Subcutaneous abdominal adipose tissue (tissue), 5 donors: Measurements from ENCODE around the gene RAB11FIP4.
A peak's percentile ranks its signal among the peaks of the same experiment; 100 is the strongest.
"Not testable (repeated sequence)": the region's sequence is repeated elsewhere in the genome, so short reads cannot be mapped to it uniquely, and the experiment has no call there.

Experiments used
- H3K27ac ChIP-seq: one replicate; pipeline ENCODE4 v1.7.0; 2013; ENCODE audit warnings: low read depth, mild to moderate bottlenecking, inconsistent platforms, low read length, moderate library complexity
- H3K27me3 ChIP-seq, 5 donors: one replicate each; pipeline ENCODE4 v1.7.0; 2013; ENCODE audit warnings: low read length in 5 of 5, inconsistent platforms in 1 of 5; ENCODE audit not compliant: control insufficient read depth in 5 of 5, insufficient read depth in 4 of 5
- H3K36me3 ChIP-seq, 5 donors: one replicate each; pipeline ENCODE4 v1.7.0; 2013; ENCODE audit warnings: low read length in 5 of 5; ENCODE audit not compliant: control insufficient read depth in 5 of 5, insufficient read depth in 5 of 5
- H3K4me1 ChIP-seq, 5 donors: one replicate each; pipeline ENCODE4 v1.7.0; 2013; ENCODE audit warnings: low read length in 5 of 5, mild to moderate bottlenecking in 3 of 5, moderate library complexity in 1 of 5; ENCODE audit not compliant: control insufficient read depth in 5 of 5, insufficient read depth in 5 of 5
- H3K4me3 ChIP-seq, 5 donors: one replicate each; pipeline ENCODE4 v1.7.0; 2013; ENCODE audit warnings: low read length in 5 of 5, low read depth in 1 of 5
- H3K9ac ChIP-seq, 5 donors: one replicate each; pipeline ENCODE4 v1.7.0; 2013; ENCODE audit warnings: low read length in 5 of 5, mild to moderate bottlenecking in 4 of 5, moderate library complexity in 3 of 5
- H3K9me3 ChIP-seq, 5 donors: one replicate each; pipeline ENCODE4 v1.7.0; 2013; ENCODE audit warnings: low read length in 5 of 5; ENCODE audit not compliant: control insufficient read depth in 5 of 5
- donor health status: healthy.
- donor health status: healthy.
- donor health status: healthy.
- donor health status: healthy.
- donor health status: healthy.

RAB11FIP4 gene

DNA sequence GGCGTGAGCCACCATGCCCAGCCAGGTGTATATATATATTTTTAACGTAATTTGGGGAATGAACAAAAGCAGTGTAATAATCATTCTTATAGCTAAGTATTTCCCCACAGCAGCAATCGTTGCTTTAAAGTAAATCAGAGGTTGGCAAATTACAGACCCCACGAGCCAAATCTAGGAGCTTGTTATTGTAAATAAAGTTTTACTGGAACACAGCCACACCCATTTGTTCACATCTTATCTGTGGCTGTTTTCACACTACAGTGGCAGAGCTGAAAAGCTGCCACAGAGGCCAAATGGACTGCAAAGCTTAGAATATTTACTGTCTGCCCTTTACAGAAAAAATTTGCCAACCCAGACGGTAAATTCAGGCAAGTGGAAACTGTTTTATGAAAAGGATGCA is 50.8 kb downstream of the RAB11FIP4 start:
- no peaks in the 10 kb centered on the region for H3K9me3 ChIP-seq
- no peak overlapping the region for H3K4me3 ChIP-seq
- no peak overlapping the region for H3K9ac ChIP-seq
- no peaks in the 10 kb centered on the region for H3K27me3 ChIP-seq
- no peak overlapping the region for H3K27ac ChIP-seq
- no peaks in the 10 kb centered on the region for H3K36me3 ChIP-seq
- H3K4me1 ChIP-seq = peaks cover 0 to 2% (median 0%) of the 10 kb centered on the region in 5 donors

DNA sequence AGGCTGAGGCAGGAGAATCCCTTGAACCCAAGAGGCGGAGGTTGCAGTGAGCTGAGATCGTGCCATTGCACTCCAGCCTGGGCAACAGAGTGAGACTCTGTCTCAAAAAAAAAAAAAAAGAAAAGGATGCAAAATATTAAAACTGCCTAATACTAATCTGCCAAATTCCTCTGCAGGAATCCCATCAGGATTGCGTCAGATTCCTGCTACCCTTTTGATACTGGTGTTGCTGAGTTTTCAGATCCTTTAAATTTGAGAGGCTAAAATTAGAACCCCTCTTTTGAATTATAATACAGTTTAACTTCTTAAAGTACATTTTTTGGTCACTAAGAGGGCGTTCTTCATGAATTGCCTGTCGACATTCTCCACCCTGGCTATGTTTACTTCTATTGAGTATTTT is 51.4 kb downstream of the RAB11FIP4 start:
- H3K27ac ChIP-seq, H3K4me1 ChIP-seq, H3K9me3 ChIP-seq, H3K9ac ChIP-seq, H3K27me3 ChIP-seq, H3K4me3 ChIP-seq, H3K36me3 ChIP-seq: not testable (repeated sequence)

DNA sequence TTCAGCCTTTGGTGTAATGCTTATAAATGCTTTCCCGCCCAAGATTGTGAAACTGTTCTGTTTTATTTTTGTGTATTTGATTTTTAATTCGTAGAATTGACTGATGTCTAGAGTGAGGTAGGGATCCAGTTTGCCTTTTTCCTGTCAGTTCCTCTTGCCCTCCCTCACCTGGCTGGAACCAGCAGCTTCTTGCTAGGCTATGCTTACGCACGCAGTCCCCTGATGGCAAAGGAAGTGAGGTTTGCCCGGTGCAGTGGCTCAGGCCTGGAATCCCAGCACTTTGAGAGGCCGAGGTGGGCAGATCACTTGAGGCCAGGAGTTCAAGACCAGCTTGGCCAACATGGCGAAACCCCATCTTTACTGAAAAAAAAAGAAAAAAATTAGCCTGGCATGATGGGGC is 51.9 kb downstream of the RAB11FIP4 start:
- no peak overlapping the region for H3K9ac ChIP-seq
- no peaks in the 10 kb centered on the region for H3K27me3 ChIP-seq
- H3K4me1 ChIP-seq = no peaks in the 10 kb centered on the region
- no peak overlapping the region for H3K27ac ChIP-seq
- H3K9me3 ChIP-seq = no peaks in the 10 kb centered on the region
- no peak overlapping the region for H3K4me3 ChIP-seq
- H3K36me3 ChIP-seq = no peaks in the 10 kb centered on the region

DNA sequence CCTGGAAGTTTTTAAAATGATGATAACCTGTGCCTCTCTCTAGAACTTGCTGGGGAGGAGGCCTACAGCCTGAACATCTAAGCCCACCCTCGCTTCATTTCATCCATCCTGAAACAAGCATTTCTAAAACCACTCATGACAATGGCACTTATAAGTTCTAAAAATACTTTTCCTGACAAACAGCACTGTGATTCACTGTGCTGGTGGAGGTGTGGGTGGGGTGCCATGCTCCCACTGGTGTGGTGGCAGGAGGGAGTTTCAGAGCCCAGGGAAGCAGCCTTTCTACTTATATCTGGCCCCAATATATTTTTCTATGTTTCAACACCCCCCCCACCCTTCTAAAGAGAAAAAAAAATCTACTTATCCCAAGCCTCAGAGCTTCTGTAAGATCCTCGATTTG is 52.6 kb downstream of the RAB11FIP4 start:
- H3K27me3 ChIP-seq = no peaks in the 10 kb centered on the region
- H3K27ac ChIP-seq = no peak overlapping the region
- H3K4me3 ChIP-seq = no peak overlapping the region
- no peaks in the 10 kb centered on the region for H3K9me3 ChIP-seq
- no peaks in the 10 kb centered on the region for H3K4me1 ChIP-seq
- H3K36me3 ChIP-seq = no peaks in the 10 kb centered on the region
- H3K9ac ChIP-seq = no peak overlapping the region

DNA sequence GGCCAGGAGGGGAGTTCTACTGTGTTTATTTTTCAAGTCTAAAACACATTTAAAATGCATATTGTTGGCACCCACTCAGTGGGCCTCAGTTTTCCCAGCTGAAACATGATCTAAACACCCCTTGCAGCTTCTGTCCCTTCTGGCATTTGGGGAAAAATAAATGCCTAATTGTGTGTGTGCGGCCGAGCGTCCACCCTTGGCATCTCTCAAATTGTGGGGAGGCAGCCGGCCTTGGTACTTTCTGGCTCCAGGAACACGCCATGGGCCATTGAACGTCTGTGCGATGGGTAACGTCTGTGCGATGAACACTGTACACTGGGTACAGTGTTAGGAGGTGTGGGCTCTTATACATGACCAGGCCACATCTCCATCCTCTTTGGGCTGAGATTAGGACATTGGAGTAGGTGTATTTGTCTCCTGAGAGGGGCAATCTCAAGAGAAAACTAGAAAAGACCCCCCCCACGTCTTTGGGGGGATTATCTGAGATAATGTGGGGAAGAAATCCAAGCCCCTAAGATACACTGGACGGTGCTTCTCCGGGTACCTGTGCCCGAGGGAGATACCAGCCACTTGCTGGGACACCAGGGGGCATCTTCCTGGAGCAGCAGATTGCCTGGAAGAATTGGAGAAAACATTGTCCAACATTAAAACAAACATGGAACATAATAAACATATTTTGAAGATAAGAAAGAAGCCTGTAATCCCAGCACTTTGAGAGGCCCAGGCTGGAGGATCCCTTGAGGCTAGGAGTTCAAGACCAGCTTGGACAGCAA is 54.9 kb downstream of the RAB11FIP4 start:
- no peak overlapping the region for H3K9ac ChIP-seq

DNA sequence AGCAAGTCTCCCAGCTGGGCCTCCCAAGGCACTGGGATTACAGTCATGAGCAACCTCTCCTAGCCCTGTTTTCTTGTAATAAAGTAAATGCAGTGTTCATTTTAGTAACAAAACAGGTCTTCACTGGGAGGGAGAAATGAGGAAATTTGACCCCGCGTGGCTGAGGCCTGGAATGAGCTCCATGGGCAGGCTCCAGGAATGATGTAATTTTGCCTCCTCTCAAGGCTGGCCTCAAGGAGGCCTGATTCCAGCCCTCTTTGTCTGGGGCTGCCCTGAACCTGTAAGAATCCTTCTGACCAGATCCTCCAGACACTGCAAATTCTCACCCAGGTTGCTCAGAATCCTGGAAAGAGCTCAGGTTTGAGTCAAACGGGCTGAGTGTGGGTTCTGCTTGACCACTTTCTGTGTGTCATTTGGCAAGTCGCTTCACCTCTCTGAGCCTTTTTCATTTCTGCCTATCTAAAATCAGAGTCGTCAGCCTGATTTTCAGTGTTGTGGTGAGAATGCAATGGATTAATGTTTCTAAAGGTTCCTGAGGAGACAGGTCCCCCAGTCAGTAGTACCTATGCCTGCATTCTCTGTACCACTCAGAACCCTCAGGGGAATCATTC is 57.1 kb downstream of the RAB11FIP4 start:
- Histone ChIP-seq H3K4me3 (no peak overlapping the region), H3K4me1 (no peaks in the 10 kb centered on the region), H3K27ac (no peak overlapping the region), H3K27me3 (peaks cover 0 to 3% (median 0%) of the 10 kb centered on the region in 5 donors), H3K9me3 (no peaks in the 10 kb centered on the region), H3K9ac (no peak overlapping the region), H3K36me3 (no peaks in the 10 kb centered on the region)

More for the DNA sequence above, 54.9 kb downstream of the RAB11FIP4 start:
- no peak overlapping the region for H3K4me3 ChIP-seq
- H3K36me3 ChIP-seq = no peaks in the 10 kb centered on the region
- H3K27me3 ChIP-seq = peaks cover 0 to 3% (median 0%) of the 10 kb centered on the region in 5 donors
- H3K9me3 ChIP-seq = no peaks in the 10 kb centered on the region
- no peak overlapping the region for H3K27ac ChIP-seq
- no peaks in the 10 kb centered on the region for H3K4me1 ChIP-seq

DNA sequence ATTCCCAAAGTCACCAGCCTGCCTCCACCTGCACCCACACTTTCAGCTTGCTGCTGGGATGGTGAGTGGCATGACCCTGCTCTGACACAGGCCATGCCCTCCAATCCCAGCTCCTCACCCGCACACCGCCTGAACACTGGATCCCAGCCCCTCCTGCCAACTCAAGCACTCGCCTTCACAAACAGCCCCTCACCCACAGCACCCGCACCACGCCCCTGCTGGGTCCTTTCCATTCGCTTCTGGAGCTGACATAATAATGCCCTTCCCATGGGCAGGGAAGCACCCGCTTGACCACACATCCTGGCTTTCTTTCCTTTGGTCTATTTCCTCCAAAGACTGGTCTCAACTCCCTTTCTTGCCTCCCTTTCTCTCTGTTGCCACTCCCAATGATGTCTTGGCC is 57.6 kb downstream of the RAB11FIP4 start:
- H3K27ac ChIP-seq = no peak overlapping the region
- H3K4me3 ChIP-seq = no peak overlapping the region
- H3K9me3 ChIP-seq = no peaks in the 10 kb centered on the region
- H3K9ac ChIP-seq = no peak overlapping the region
- H3K36me3 ChIP-seq = no peaks in the 10 kb centered on the region
- H3K27me3 ChIP-seq = peaks cover 0 to 3% (median 0%) of the 10 kb centered on the region in 5 donors
- no peaks in the 10 kb centered on the region for H3K4me1 ChIP-seq

DNA sequence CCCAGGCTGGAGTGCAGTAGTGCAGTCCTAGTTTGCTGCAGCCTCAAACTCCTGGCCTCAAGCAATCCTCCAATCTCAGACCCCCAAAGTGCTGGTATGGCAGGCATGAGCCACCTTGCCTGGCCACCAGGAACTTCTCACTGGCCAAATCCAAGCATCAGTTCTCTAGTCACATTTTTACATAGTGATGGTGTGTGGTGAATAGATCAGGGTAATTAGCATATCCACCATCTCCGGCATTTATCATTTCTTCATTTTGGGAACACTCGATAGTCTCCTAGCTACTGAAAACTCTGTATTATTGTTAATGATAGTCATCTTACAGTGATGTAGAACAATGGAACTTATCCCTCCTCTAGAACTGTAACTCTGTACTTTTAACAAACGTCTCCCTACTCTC is 58.3 kb downstream of the RAB11FIP4 start:
- Histone ChIP-seq H3K27me3 (peaks cover 0 to 3% (median 0%) of the 10 kb centered on the region in 5 donors), H3K4me1 (no peaks in the 10 kb centered on the region), H3K9ac (no peak overlapping the region), H3K36me3 (no peaks in the 10 kb centered on the region), H3K27ac (no peak overlapping the region), H3K9me3 (no peaks in the 10 kb centered on the region), H3K4me3 (no peak overlapping the region)

DNA sequence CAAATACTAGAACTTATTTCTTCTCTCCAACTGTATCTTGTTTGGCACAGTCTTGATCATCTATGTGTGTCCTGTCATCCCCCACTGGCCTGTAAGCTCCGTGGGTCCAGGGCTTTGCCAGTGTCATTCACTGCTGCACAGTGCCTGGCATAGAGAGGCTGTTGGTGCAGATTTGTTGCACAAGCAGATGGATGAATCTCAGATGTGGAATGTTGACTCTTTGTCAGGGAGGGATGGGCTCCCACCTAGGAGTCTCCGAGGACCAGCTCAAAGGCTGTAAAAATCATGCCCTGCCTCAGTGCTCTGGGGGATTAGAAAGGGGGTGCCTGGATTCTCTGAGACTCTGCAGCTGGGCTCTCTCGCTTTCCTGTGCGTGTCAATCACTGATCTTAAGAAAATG is 60.6 kb downstream of the RAB11FIP4 start:
- Histone ChIP-seq H3K9me3 (no peaks in the 10 kb centered on the region), H3K9ac (no peak overlapping the region), H3K36me3 (no peaks in the 10 kb centered on the region), H3K27me3 (peaks cover 0 to 3% (median 0%) of the 10 kb centered on the region in 5 donors), H3K4me1 (no peaks in the 10 kb centered on the region), H3K27ac (no peak overlapping the region), H3K4me3 (no peak overlapping the region)

DNA sequence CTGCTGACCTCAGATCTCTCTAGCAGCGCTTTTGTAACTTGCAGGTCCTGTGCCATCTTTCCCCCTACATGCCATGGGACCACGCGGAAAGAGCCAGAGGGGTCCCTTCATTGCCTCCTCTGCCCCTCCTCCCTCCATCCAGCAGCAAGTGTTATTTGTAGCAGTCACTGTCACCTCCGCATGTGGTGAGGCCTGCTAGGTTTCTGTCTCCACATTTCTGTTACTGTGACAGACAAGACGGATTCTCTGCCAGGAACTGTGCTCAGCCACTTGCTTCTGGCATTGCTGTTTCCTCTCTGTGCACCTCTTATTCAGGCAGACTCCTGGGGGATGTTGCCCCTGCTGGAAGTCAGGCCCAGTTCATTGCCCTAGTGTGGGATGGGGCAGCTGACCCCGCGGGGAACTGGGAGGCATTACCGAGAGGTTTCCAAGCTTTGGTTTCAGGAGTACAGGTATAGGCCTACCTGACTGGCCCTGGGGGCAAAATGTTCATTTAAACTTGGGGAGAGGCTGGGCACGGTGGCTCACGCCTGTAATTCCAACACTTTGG is 61.2 kb downstream of the RAB11FIP4 start:
- no peak overlapping the region for H3K27ac ChIP-seq
- peaks cover 0 to 3% (median 0%) of the 10 kb centered on the region in 5 donors for H3K27me3 ChIP-seq
- no peaks in the 10 kb centered on the region for H3K36me3 ChIP-seq

More for the DNA sequence above, 61.2 kb downstream of the RAB11FIP4 start:
- no peaks in the 10 kb centered on the region for H3K9me3 ChIP-seq
- no peaks in the 10 kb centered on the region for H3K4me1 ChIP-seq
- H3K9ac ChIP-seq = peak overlapping the region in 1 of 5 donors; percentile 20
- H3K4me3 ChIP-seq = no peak overlapping the region
